Stimulated activated naive CD4-positive, alpha-beta T cell treated with Interleukin-2 at 50 U/mL for 16 hours (primary cell): ENCODE data around the gene PRKCQ.
"Not testable (repeated sequence)": the region's sequence is repeated elsewhere in the genome, so short reads cannot be mapped to it uniquely, and the experiment has no call there.

ENCODE experiments used
- DNase-seq: peaks from one replicate; lab custom pipeline; 2025; lab: John Stamatoyannopoulos, UW

PRKCQ gene

DNA sequence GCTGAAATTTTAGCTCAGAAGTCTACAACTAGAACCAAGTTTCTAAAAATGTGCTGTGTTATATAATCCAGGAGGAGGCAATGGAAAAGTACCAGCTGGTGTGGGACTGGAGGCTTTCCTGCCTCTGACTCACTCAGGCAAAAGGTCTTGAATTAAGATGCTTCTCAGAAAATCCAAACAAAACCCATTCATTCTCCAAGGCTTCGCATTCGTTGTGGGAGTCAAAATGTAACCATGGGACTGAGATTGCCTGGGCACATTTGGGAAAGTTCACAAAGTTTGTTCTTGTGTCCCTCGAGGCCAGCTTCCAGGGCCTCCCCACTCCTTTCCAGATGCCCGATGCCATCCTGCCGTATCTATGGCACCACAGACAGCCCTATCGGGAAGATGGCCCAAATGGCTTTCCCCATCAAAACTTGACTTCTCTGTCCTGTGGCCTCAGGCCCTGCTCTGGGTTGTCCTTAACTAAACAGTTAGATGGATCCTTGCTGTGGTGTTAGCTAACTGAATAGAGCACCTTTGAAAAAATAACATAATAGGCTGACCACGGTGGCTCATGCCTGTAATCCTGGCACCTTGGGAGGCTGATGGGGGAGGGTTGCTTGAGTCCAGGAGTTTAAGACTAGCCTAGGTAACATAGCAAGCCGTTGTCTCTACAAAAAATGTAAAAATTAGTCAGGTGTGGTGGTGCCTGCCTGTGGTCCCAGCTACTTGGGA, 196.8 kb downstream of the PRKCQ start:
- no peak for DNase-seq

DNA sequence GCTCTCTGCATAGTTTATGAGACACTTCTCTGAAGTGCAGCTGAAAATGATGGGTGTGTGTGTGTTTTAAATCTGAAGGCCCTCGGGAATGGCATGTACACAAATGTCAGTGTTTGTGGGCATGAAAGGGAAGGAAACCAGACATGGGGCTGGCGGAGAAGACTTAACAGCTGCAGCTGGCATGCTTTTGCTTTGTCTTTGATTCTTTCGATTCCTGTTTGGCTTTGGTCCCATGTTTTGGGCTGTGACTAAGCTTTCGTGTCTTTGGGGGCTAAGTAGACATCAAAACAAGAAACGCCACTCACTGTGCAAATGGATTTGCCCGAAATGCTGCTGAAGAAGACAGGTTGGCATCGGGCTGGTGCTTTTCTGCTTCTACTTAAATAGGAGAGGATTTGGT, 198.0 kb downstream of the PRKCQ start:
- DNase-seq: peak; percentile 4

DNA sequence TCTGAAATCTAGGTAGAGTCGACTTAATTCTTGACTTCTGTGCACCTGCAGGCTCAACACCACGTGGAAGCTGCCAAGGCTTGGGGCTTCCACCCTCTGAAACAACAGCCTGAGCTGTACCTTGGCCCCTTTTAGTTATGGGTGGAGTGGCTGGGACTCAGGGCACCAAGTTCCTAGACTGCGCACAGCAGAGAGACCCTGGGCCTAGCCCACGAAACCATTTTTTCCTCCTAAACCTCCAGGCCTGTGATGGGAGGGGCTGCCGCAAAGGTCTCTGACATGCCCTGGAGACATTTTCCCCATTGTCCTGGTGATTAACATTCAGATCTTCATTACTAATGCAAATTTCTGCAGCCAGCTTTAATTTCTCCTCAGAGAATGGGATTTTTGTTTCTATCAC, 199.6 kb downstream of the PRKCQ start:
- not testable (repeated sequence) for DNase-seq

DNA sequence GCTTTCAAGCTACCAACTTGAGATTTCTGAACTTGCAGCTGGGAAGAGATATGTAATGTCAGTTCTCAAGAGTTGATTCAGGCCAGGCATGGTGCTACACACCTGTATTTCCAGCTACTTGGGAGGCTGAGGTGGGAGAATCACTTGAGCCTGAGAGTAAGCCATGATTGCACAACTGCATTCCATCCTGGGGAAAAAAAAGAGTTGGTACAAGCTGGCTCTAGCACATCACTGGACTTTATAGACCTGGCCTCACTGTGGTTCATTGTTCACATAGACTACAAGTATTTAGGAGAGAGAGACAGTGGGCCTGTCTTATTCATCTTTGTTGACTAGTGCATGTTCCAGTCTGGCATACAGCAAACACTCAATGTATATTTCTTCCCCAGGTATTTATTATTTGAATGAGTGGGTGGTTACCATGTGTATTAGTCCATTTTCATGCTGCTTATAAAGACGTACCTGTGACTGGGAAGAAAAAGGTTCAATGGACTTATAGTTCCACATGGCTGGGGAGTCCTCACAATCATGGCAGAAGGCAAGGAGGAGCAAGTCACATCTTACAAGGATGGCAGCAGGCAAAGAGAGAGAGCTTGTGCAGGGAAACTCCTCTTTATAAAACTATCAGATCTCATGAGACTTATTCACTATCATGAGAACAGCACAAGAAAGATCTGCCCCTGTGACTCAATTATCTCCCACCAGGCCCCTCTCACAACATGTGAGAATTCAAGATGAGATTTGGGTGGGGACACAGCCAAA, 200.9 kb downstream of the PRKCQ start:
- no peak for DNase-seq
